Measurements from ENCODE around the gene IMPA2. TPM values are rescaled to one million over a fixed set of nuclear protein-coding genes. Genes with fewer than 3 reads are reported as not detected.

IMPA2 gene
- total and polyA plus RNA-seq, 2 of the 13 experiments (the other 11 are each of a cell fraction or from before 2014, with no cell fraction given): 37.8 to 71.8 TPM

DNA sequence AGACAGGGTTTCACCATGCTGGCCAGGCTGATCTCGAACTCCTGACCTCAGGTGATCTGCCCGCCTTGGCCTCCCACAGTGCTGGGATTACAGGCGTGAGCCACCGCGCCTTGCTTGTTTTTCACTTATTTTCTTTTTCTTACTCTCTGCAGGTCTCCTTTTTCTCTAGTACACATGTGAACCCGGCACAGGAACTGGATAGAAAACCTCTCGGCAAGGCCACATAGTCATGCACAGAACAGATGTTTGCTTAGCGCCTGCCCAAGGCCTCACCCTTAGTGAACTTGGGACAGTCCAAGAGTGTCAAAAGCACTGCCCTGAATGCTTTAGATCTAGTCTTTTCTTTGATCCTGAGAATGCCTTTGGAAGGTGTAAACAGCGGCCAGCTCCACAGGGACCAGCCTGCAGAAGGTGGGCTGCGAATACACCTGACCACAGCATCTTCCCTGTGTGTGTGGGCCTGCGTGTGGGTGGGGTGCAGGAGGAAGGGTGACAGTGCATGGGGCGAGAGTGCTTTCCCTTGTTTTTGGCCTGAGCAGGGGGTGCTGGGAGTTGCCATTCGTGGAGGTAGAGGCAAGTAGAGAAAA, 27.0 kb downstream of the IMPA2 start (continued):
- peak; percentile 84; the same call in 1 of the 2 replicates for TF ChIP-seq ADNP (CRISPR knock-in tag; IDR thresholded peaks at IDR 0.05)
- no peak for TF ChIP-seq ZNF251 (CRISPR knock-in tag; IDR thresholded peaks at IDR 0.05)
- no peak for TF ChIP-seq ZNF850 (CRISPR knock-in tag; conservative IDR thresholded peaks at IDR 0.05)
- peak; percentile 61; the same call in 1 of the 2 replicates for TF ChIP-seq ZMYM4 (CRISPR knock-in tag; IDR thresholded peaks at IDR 0.05)
- no peak for TF ChIP-seq ZZZ3 (CRISPR knock-in tag; IDR thresholded peaks at IDR 0.05; ENCODE audit: borderline replicate concordance)
- no peak for TF ChIP-seq PLRG1 (conservative IDR thresholded peaks at IDR 0.05)
- no peak for TF ChIP-seq ZNF138 (CRISPR knock-in tag; IDR thresholded peaks at IDR 0.05; ENCODE audit: low read depth)
- no peak for TF ChIP-seq EEA1 (CRISPR knock-in tag; IDR thresholded peaks at IDR 0.05; ENCODE audit: borderline replicate concordance)
- TF ChIP-seq ZNF501 (CRISPR knock-in tag; IDR thresholded peaks at IDR 0.05): peak; percentile 56; the same call in 1 of the 2 replicates
- TF ChIP-seq GZF1 (CRISPR knock-in tag; IDR thresholded peaks at IDR 0.05): peak; percentile 94
- peak; percentile 91; the same call in 1 of the 2 replicates for TF ChIP-seq MIER3 (CRISPR knock-in tag; IDR thresholded peaks at IDR 0.05; ENCODE audit: borderline replicate concordance)
- TF ChIP-seq, protein P1, sequence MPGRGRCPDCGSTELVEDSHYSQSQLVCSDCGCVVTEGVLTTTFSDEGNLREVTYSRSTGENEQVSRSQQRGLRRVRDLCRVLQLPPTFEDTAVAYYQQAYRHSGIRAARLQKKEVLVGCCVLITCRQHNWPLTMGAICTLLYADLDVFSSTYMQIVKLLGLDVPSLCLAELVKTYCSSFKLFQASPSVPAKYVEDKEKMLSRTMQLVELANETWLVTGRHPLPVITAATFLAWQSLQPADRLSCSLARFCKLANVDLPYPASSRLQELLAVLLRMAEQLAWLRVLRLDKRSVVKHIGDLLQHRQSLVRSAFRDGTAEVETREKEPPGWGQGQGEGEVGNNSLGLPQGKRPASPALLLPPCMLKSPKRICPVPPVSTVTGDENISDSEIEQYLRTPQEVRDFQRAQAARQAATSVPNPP (CRISPR knock-in tag; IDR thresholded peaks at IDR 0.05): peak; percentile 91
- TF ChIP-seq HOXA3 (CRISPR knock-in tag; IDR thresholded peaks at IDR 0.05): peak; percentile 89
- TF ChIP-seq ZNF329 (CRISPR knock-in tag; IDR thresholded peaks at IDR 0.05; ENCODE audit: low read depth): no peak
- TF ChIP-seq ZNF101 (CRISPR knock-in tag; IDR thresholded peaks at IDR 0.05; ENCODE audit: borderline replicate concordance, low read depth): no peak
- TF ChIP-seq ZFP90 (CRISPR knock-in tag; IDR thresholded peaks at IDR 0.05; ENCODE audit: borderline replicate concordance): no peak
- TF ChIP-seq, protein P2, sequence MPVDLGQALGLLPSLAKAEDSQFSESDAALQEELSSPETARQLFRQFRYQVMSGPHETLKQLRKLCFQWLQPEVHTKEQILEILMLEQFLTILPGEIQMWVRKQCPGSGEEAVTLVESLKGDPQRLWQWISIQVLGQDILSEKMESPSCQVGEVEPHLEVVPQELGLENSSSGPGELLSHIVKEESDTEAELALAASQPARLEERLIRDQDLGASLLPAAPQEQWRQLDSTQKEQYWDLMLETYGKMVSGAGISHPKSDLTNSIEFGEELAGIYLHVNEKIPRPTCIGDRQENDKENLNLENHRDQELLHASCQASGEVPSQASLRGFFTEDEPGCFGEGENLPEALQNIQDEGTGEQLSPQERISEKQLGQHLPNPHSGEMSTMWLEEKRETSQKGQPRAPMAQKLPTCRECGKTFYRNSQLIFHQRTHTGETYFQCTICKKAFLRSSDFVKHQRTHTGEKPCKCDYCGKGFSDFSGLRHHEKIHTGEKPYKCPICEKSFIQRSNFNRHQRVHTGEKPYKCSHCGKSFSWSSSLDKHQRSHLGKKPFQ (CRISPR knock-in tag; IDR thresholded peaks at IDR 0.05; ENCODE audit: insufficient replicate concordance): peak; percentile 56
- TF ChIP-seq CCDC6 (CRISPR knock-in tag; IDR thresholded peaks at IDR 0.05): 0 out of 2 replicates have a peak, but pooled peaks have one; percentile 48
- no peak for TF ChIP-seq MAFF (IDR thresholded peaks at IDR 0.05; ENCODE audit: low read depth, low read length)
- TF ChIP-seq TMF1 (CRISPR knock-in tag; IDR thresholded peaks at IDR 0.05; ENCODE audit: low read depth): no peak
- TF ChIP-seq ZNF713 (CRISPR knock-in tag; IDR thresholded peaks at IDR 0.05): no peak
- TF ChIP-seq, protein P3, sequence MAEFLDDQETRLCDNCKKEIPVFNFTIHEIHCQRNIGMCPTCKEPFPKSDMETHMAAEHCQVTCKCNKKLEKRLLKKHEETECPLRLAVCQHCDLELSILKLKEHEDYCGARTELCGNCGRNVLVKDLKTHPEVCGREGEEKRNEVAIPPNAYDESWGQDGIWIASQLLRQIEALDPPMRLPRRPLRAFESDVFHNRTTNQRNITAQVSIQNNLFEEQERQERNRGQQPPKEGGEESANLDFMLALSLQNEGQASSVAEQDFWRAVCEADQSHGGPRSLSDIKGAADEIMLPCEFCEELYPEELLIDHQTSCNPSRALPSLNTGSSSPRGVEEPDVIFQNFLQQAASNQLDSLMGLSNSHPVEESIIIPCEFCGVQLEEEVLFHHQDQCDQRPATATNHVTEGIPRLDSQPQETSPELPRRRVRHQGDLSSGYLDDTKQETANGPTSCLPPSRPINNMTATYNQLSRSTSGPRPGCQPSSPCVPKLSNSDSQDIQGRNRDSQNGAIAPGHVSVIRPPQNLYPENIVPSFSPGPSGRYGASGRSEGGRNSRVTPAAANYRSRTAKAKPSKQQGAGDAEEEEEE (CRISPR knock-in tag; IDR thresholded peaks at IDR 0.05; ENCODE audit: borderline replicate concordance): 0 out of 2 replicates have a peak, but pooled peaks have one; percentile 21
- TF ChIP-seq TCF7L2 (IDR thresholded peaks at IDR 0.05; ENCODE audit: low read depth, low read length): peak; percentile 80
- no peak; the same call in 1 of the 2 replicates for TF ChIP-seq ZNF451 (CRISPR knock-in tag; IDR thresholded peaks at IDR 0.05)
- TF ChIP-seq, protein P4, sequence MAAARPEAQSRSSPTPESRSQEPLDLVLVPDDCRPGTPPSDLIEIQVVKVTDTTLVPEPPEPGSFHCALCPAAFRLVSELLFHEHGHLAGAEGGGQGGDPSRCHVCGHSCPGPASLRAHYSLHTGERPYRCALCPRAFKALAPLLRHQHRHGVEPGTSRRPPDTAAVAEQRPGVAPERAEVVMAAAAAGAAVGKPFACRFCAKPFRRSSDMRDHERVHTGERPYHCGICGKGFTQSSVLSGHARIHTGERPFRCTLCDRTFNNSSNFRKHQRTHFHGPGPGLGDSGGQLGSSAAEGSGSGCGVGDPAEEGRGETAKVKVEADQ (CRISPR knock-in tag; IDR thresholded peaks at IDR 0.05; ENCODE audit: borderline replicate concordance): no peak; the same call in 1 of the 2 replicates
- TF ChIP-seq MAFG (CRISPR knock-in tag; IDR thresholded peaks at IDR 0.05): no peak
- peak; percentile 35 for TF ChIP-seq ZNF629 (CRISPR knock-in tag; conservative IDR thresholded peaks at IDR 0.05)

All from HepG2 (cell line).